IMR-90 (cell line): Measurements from ENCODE around the gene ZNFX1. TPM values are rescaled to one million over a fixed set of nuclear protein-coding genes. Genes with fewer than 3 reads are reported as not detected.

ENCODE experiments used
- ATAC-seq: fragments of 200-7000 bp; cut with Tn5 transposase; 2 replicates; pipeline ENCODE4 v1.9.1; 2020; ENCODE audit warnings: low read depth, mild to moderate bottlenecking, moderate library complexity
- BruUV-seq: library from RNA; stranded (reverse); fragments of 400-500 nt; replicated peaks from 2 replicates; lab custom pipeline; 2021; lab: Mats Ljungman, UMichigan
- CTCF ChIA-PET: fragments of 300-600 bp; formaldehyde crosslinking; extraction: SDS; loops from one replicate; lab custom pipeline; 2021; ENCODE audit warnings: antibody characterized with exemption; lab: Yijun Ruan, JAX
- POLR2A ChIA-PET: fragments of 300-600 bp; sonication (Branson Sonifier 250); formaldehyde crosslinking; loops from one replicate; lab custom pipeline; 2022; ENCODE audit warnings: antibody characterized with exemption; ENCODE audit not compliant: unreplicated experiment; lab: Charles Lee
- DNase-seq: peaks from one replicate; pipeline ENCODE4 v3.0.0; 2013
- H2AFZ ChIP-seq: replicated peaks from 2 replicates; pipeline ENCODE3; 2013; ENCODE audit warnings: low read length, mild to moderate bottlenecking; ENCODE audit not compliant: poor library complexity
- H2AK5ac ChIP-seq: 2 replicates; pipeline ENCODE4 v1.6.1; 2013; ENCODE audit warnings: low read depth, low read length, inconsistent platforms
- H2AK9ac ChIP-seq: replicated peaks from 2 replicates; pipeline ENCODE3; 2013; ENCODE audit warnings: mild to moderate bottlenecking, low read depth, low read length, moderate library complexity; ENCODE audit not compliant: poor library complexity
- H2BK120ac ChIP-seq: 2 replicates; pipeline ENCODE4 v1.6.1; 2013; ENCODE audit warnings: low read depth, low read length, inconsistent platforms
- H2BK15ac ChIP-seq: 3 replicates; pipeline ENCODE4 v1.6.1; 2013; ENCODE audit warnings: low read depth, low read length, inconsistent platforms
- H2BK20ac ChIP-seq: 2 replicates; pipeline ENCODE4 v1.6.1; 2013; ENCODE audit warnings: low read depth, mild to moderate bottlenecking, inconsistent platforms, low read length, moderate library complexity
- H2BK5ac ChIP-seq: 2 replicates; pipeline ENCODE4 v1.6.1; 2013; ENCODE audit warnings: mild to moderate bottlenecking, low read depth, low read length, inconsistent platforms; ENCODE audit not compliant: poor library complexity, severe bottlenecking
- H3K14ac ChIP-seq: replicated peaks from 2 replicates; pipeline ENCODE4 v1.6.1; 2013; ENCODE audit warnings: low read depth, low read length, inconsistent platforms
- H3K18ac ChIP-seq: 2 replicates; pipeline ENCODE4 v1.6.1; 2013; ENCODE audit warnings: low read depth, low read length, control low read depth
- H3K23ac ChIP-seq: 2 replicates; pipeline ENCODE4 v1.6.1; 2013; ENCODE audit warnings: low read depth, low read length, inconsistent platforms
- H3K27ac ChIP-seq: 2 replicates; pipeline ENCODE4 v1.5.1; 2013; ENCODE audit warnings: mild to moderate bottlenecking, control low read depth, low read length; ENCODE audit not compliant: insufficient read depth
- H3K27me3 ChIP-seq: 2 replicates; pipeline ENCODE4 v1.6.1; 2013; ENCODE audit warnings: low read length; ENCODE audit not compliant: control insufficient read depth, insufficient read depth
- H3K36me3 ChIP-seq: 2 replicates; pipeline ENCODE4 v1.6.1; 2013; ENCODE audit warnings: low read length, mixed read lengths; ENCODE audit not compliant: control insufficient read depth, insufficient read depth
- H3K4ac ChIP-seq: 2 replicates; pipeline ENCODE4 v1.6.1; 2013; ENCODE audit warnings: low read depth, low read length, inconsistent platforms
- H3K4me1 ChIP-seq: 2 replicates; pipeline ENCODE4 v1.6.1; 2013; ENCODE audit warnings: low read length, mixed read lengths; ENCODE audit not compliant: control insufficient read depth, insufficient read depth
- H3K4me2 ChIP-seq: 2 replicates; pipeline ENCODE4 v1.6.1; 2013; ENCODE audit warnings: low read depth, mild to moderate bottlenecking, control low read depth, low read length, moderate library complexity
- H3K4me3 ChIP-seq: 2 replicates; pipeline ENCODE4 v1.5.1; 2013; ENCODE audit warnings: low read depth, mild to moderate bottlenecking, control low read depth, low read length, moderate library complexity; ENCODE audit not compliant: insufficient read depth
- H3K56ac ChIP-seq: 2 replicates; pipeline ENCODE4 v1.6.1; 2013; ENCODE audit warnings: low read length, inconsistent platforms; ENCODE audit not compliant: insufficient read depth; ENCODE audit errors: extremely low read depth
- H3K79me1 ChIP-seq, 2 experiments: 2 replicates each; pipeline ENCODE4 v1.6.1; 2013; ENCODE audit warnings: low read length in 2 of 2, inconsistent platforms in 1 of 2, low read depth in 1 of 2
- H3K9ac ChIP-seq: 2 replicates; pipeline ENCODE4 v1.6.1; 2013; ENCODE audit warnings: low read depth, low read length, control low read depth
- H3K9me1 ChIP-seq: 2 replicates; pipeline ENCODE4 v1.6.1; 2013; ENCODE audit warnings: low read length, inconsistent platforms; ENCODE audit not compliant: insufficient read depth
- H3K9me3 ChIP-seq: 2 replicates; pipeline ENCODE4 v1.6.1; 2013; ENCODE audit warnings: low read length; ENCODE audit not compliant: control insufficient read depth, insufficient read depth
- H4K20me1 ChIP-seq: 2 replicates; pipeline ENCODE4 v1.6.1; 2013; ENCODE audit warnings: low read length, inconsistent platforms; ENCODE audit not compliant: insufficient read depth
- H4K5ac ChIP-seq: 2 replicates; pipeline ENCODE4 v1.6.1; 2013; ENCODE audit warnings: mild to moderate bottlenecking, low read depth, low read length, control low read depth
- H4K8ac ChIP-seq, 2 experiments: 2 replicates each; pipeline ENCODE4 v1.6.1; 2013; ENCODE audit warnings: low read depth in 2 of 2, low read length in 2 of 2, control low read depth in 1 of 2, inconsistent platforms in 1 of 2
- H4K91ac ChIP-seq: 2 replicates; pipeline ENCODE4 v1.6.1; 2013; ENCODE audit warnings: low read depth, low read length, inconsistent platforms; ENCODE audit not compliant: insufficient read depth
- CEBPB ChIP-seq: IDR thresholded peaks from 2 replicates; pipeline ENCODE4 v1.6.1; 2012; ENCODE audit warnings: low read depth, low read length, improper control_type of control experiment
- CHD1 ChIP-seq: IDR thresholded peaks from 2 replicates; pipeline ENCODE4 v1.6.1; 2012; ENCODE audit warnings: low read depth, low read length, improper control_type of control experiment
- MAZ ChIP-seq: IDR thresholded peaks from 2 replicates; pipeline ENCODE4 v1.6.1; 2012; ENCODE audit warnings: low read depth, mild to moderate bottlenecking, low read length, improper control_type of control experiment, moderate library complexity, borderline replicate concordance
- MXI1 ChIP-seq: IDR thresholded peaks from 2 replicates; pipeline ENCODE4 v1.6.1; 2012; ENCODE audit warnings: low read depth, mild to moderate bottlenecking, low read length, moderate library complexity, borderline replicate concordance
- whole genome bisulfite sequencing, 2 experiments: methylation state at CpG; one replicate each; pipeline versions ENCODE4 v1.1.5 to v1.1.7; 2013; ENCODE audit warnings: missing lambda C conversion rate in 2 of 2; ENCODE audit not compliant: insufficient read length in 1 of 2; ENCODE audit errors: extremely low coverage in 2 of 2; 5-methylcytosine and 5-hydroxymethylcytosine counted together
- dilution Hi-C: fragments of 300-500 bp; cut with HindIII; formaldehyde crosslinking; loops from one replicate; pipeline ENCODE4 v1.14.3; 2018; ENCODE audit warnings: low sequenced_read_pairs; ENCODE audit not compliant: unreplicated experiment
- in situ Hi-C: fragments of 300-500 bp; cut with MboI; formaldehyde crosslinking; loops from 3 replicates; pipeline ENCODE4 v1.14.3; 2019; ENCODE audit warnings: low sequenced_read_pairs, inconsistent platforms, mixed read lengths
- intact Hi-C: fragments of 100-400 bp; cut with micrococcal nuclease; formaldehyde crosslinking; loops from 2 replicates; pipeline ENCODE4 v1.10.0; 2022
- polyA plus RNA-seq, 3 experiments: library from polyadenylated mRNA; depleted of rRNA; stranded (reverse); fragments of >200 nt; gene quantifications; 2 replicates each; pipeline ENCODE4 v1.2.3, GENCODE V29; 2012; ENCODE audit warnings: low replicate concordance in 1 of 3
- total RNA-seq: library from RNA; depleted of rRNA; stranded (reverse); fragments of >200 nt; gene quantifications from 2 replicates; pipeline ENCODE4 v1.2.3, GENCODE V29; 2012

The ZNFX1 gene
- total and polyA plus RNA-seq, 2 of the 4 experiments (the other 2 are of a cell fraction), result 10.9 to 60.9 TPM

- Histone ChIP-seq H4K20me1 (peaks cover 56% of the 10 kb centered on the region), H3K36me3 (peaks cover 40% of the 10 kb centered on the region), H3K18ac (0 out of 2 replicates have a peak overlapping the region, but pooled peaks have one; percentile 19), H3K23ac (peak overlapping the region; percentile 96), H3K9me3 (peaks cover 9% of the 10 kb centered on the region; the same call in 1 of the 2 replicates), H2BK15ac (no peak overlapping the region), H3K4ac (peak overlapping the region; percentile 91; the same call in 1 of the 2 replicates), H3K56ac (peak overlapping the region; percentile 74; the same call in 1 of the 2 replicates), H4K91ac (no peak overlapping the region), H3K9me1 (peaks cover 7% of the 10 kb centered on the region), H3K4me3 (peak overlapping the region; percentile 53), H3K14ac (peak overlapping the region; percentile 96; the same call in 1 of the 2 replicates), H2BK5ac (peak overlapping the region; percentile 79), H3K27me3 (no peaks in the 10 kb centered on the region), H2AK5ac (0 out of 2 replicates have a peak overlapping the region, but pooled peaks have one; percentile 91), H3K4me2 (peak overlapping the region; percentile 98), H2AFZ (no peak overlapping the region), H2AK9ac (no peak overlapping the region), H3K9ac (peak overlapping the region; percentile 87), H4K8ac (no peak overlapping the region), H3K79me1 (peaks cover 27 to 62% of the 10 kb centered on the region in 2 experiments), H2BK20ac (no peak overlapping the region), H4K5ac (no peak overlapping the region), H2BK120ac (0 out of 2 replicates have a peak overlapping the region, but pooled peaks have one; percentile 1), H3K4me1 (peaks cover 4% of the 10 kb centered on the region; the same call in 1 of the 2 replicates), H3K27ac (peak overlapping the region; percentile 85; the same call in 1 of the 2 replicates)
- TSS peak; percentile 62 for BruUV-seq
- POLR2A ChIA-PET, result no interaction called here
- intact Hi-C loops, result loop anchor here (1.0 kb wide), 1 partner anchor 8 kb away; no protein-coding TSS in a partner anchor
- CTCF ChIA-PET, result interaction anchor here (0.6 to 1.0 kb wide), 3 partner anchors 9 to 59 kb away, joined by 3 to 4 read pairs (median 3); no protein-coding TSS in a partner anchor
- dilution Hi-C loops, result no loop called here
- DNase-seq (peak; percentile 74), ATAC-seq (0 out of 2 replicates have a peak, but pooled peaks have one; percentile 4)
- no peak for TF ChIP-seq CHD1
- peak; percentile 43; the same call in 1 of the 2 replicates for TF ChIP-seq MAZ
- TF ChIP-seq MXI1, result peak; percentile 53
- TF ChIP-seq CEBPB, result peak; percentile 14; the same call in 1 of the 2 replicates
- in situ Hi-C loops, result no loop called here
- no CpG with 5 or more reads among the region's 3 CpGs for WGBS, 2 experiments
Measured at GRCh38 chr20:49276161-49276960, 1.5 kb downstream of the ZNFX1 start.
